SH-SY5Y (cell line): ENCODE results near the gene CAMKMT.

Experiments used
- GATA2 ChIP-seq: IDR thresholded peaks from 2 replicates; pipeline ENCODE4 v1.6.1; 2011; ENCODE audit warnings: mild to moderate bottlenecking, low read depth, low read length
- GATA3 ChIP-seq: IDR thresholded peaks from 2 replicates; pipeline ENCODE4 v1.6.1; 2011; ENCODE audit warnings: low read depth, mild to moderate bottlenecking, low read length, moderate library complexity

GRCh38 chr2:44453259-44453658 lies 91.5 kb downstream of the CAMKMT start:
- no peak for TF ChIP-seq GATA2
- no peak for TF ChIP-seq GATA3
